MM.1S (cell line): Measurements from ENCODE around the gene PJA1.

Experiments
- DNase-seq: peaks from one replicate; pipeline ENCODE4 v3.0.0-alpha.2; 2015
- H2AFZ ChIP-seq: fragments of 300-600 bp; sonication (generic); 2 replicates; pipeline ENCODE4 v1.6.0; 2016; ENCODE audit warnings: antibody characterized with exemption, low read length
- H3F3A ChIP-seq: fragments of 300-600 bp; sonication (generic); 2 replicates; pipeline ENCODE4 v1.6.1; 2016; ENCODE audit warnings: mild to moderate bottlenecking, antibody characterized with exemption, low read length, moderate library complexity, mixed read lengths; ENCODE audit not compliant: insufficient read depth
- H3K27ac ChIP-seq: fragments of 300-600 bp; sonication (generic); 2 replicates; pipeline ENCODE4 v1.5.1; 2016; ENCODE audit warnings: mild to moderate bottlenecking, low read length
- H3K27me3 ChIP-seq: fragments of 300-600 bp; sonication (generic); replicated peaks from 2 replicates; pipeline ENCODE4 v1.6.0; 2016; ENCODE audit warnings: low read length; ENCODE audit not compliant: insufficient read depth
- H3K36me3 ChIP-seq: fragments of 300-600 bp; sonication (generic); replicated peaks from 2 replicates; pipeline ENCODE4 v1.6.1; 2016; ENCODE audit warnings: mild to moderate bottlenecking, low read length, mixed read lengths; ENCODE audit not compliant: insufficient read depth
- H3K4me1 ChIP-seq: fragments of 300-600 bp; sonication (generic); 2 replicates; pipeline ENCODE4 v1.6.1; 2016; ENCODE audit warnings: low read length, mixed read lengths
- H3K4me2 ChIP-seq: fragments of 300-600 bp; sonication (generic); 2 replicates; pipeline ENCODE4 v1.6.0; 2016; ENCODE audit warnings: low read depth, low read length
- H3K4me3 ChIP-seq: fragments of 300-600 bp; sonication (generic); 2 replicates; pipeline ENCODE4 v1.5.1; 2016; ENCODE audit warnings: low read length, mixed read lengths
- H3K79me2 ChIP-seq: fragments of 300-600 bp; sonication (generic); 2 replicates; pipeline ENCODE4 v1.6.1; 2016; ENCODE audit warnings: mixed run types, low read length, mixed read lengths
- H3K9ac ChIP-seq: fragments of 300-600 bp; sonication (generic); 2 replicates; pipeline ENCODE4 v1.6.1; 2016; ENCODE audit warnings: low read length, mixed read lengths
- H3K9me2 ChIP-seq: fragments of 300-600 bp; sonication (generic); replicated peaks from 2 replicates; pipeline ENCODE4 v1.6.1; 2016; ENCODE audit warnings: mild to moderate bottlenecking, low read length, mixed read lengths; ENCODE audit not compliant: insufficient read depth
- H3K9me3 ChIP-seq: fragments of 300-600 bp; sonication (generic); replicated peaks from 2 replicates; pipeline ENCODE4 v1.6.1; 2016; ENCODE audit warnings: mild to moderate bottlenecking, low read length, mixed read lengths; ENCODE audit not compliant: insufficient read depth
- H4K20me1 ChIP-seq: fragments of 300-600 bp; sonication (generic); 2 replicates; pipeline ENCODE4 v1.6.1; 2016; ENCODE audit warnings: mild to moderate bottlenecking, low read length, moderate library complexity, mixed read lengths; ENCODE audit not compliant: insufficient read depth
- CTCF ChIP-seq: fragments of 300-600 bp; sonication (generic); IDR thresholded peaks from 2 replicates; pipeline ENCODE4 v1.5.1; 2016; ENCODE audit warnings: antibody characterized with exemption, low read length, mixed read lengths
- EZH2 ChIP-seq: fragments of 300-600 bp; sonication (generic); optimal IDR thresholded peaks from 2 replicates; pipeline ENCODE3; 2017; ENCODE audit warnings: low read depth, mild to moderate bottlenecking, antibody characterized with exemption, low read length, mixed read lengths
- EZH2phosphoT487 ChIP-seq: fragments of 300-600 bp; sonication (generic); IDR thresholded peaks from 2 replicates; pipeline ENCODE4 v1.6.1; 2018; ENCODE audit warnings: antibody characterized with exemption, low read length

The PJA1 gene

GRCh38 chrX:69176053-69176452 lies 10.8 kb upstream of the PJA1 start:
- TF ChIP-seq EZH2phosphoT487 (no peak), CTCF (no peak), EZH2 (no peak)
- no peaks in the 10 kb centered on the region for H3F3A ChIP-seq
- H3K9me3 ChIP-seq = no peaks in the 10 kb centered on the region
- no peaks in the 10 kb centered on the region for H3K36me3 ChIP-seq
- H2AFZ ChIP-seq = no peak overlapping the region
- no peak overlapping the region for H3K27ac ChIP-seq
- no peaks in the 10 kb centered on the region for H4K20me1 ChIP-seq
- no peak overlapping the region for H3K9ac ChIP-seq
- no peaks in the 10 kb centered on the region for H3K9me2 ChIP-seq
- no peak overlapping the region for H3K4me3 ChIP-seq
- no peak overlapping the region for H3K4me2 ChIP-seq
- H3K27me3 ChIP-seq = no peaks in the 10 kb centered on the region
- no peaks in the 10 kb centered on the region for H3K79me2 ChIP-seq
- no peak for DNase-seq
- no peaks in the 10 kb centered on the region for H3K4me1 ChIP-seq

- Histone ChIP-seq H2AFZ (no peak overlapping the region), H3K9me2 (no peaks in the 10 kb centered on the region), H3K9me3 (no peaks in the 10 kb centered on the region), H3F3A (no peaks in the 10 kb centered on the region), H4K20me1 (no peaks in the 10 kb centered on the region), H3K27ac (no peak overlapping the region), H3K4me3 (no peak overlapping the region), H3K4me2 (no peak overlapping the region), H3K79me2 (no peaks in the 10 kb centered on the region), H3K27me3 (no peaks in the 10 kb centered on the region), H3K9ac (no peak overlapping the region), H3K36me3 (no peaks in the 10 kb centered on the region), H3K4me1 (no peaks in the 10 kb centered on the region)
- DNase-seq = no peak
- TF ChIP-seq EZH2 (no peak), CTCF (no peak), EZH2phosphoT487 (no peak)
Observed at GRCh38 chrX:69173906-69174305, 8.7 kb upstream of the PJA1 start.

GRCh38 chrX:69172937-69173336 lies 7.7 kb upstream of the PJA1 start:
- no peak for TF ChIP-seq EZH2phosphoT487
- TF ChIP-seq CTCF = no peak
- no peak for TF ChIP-seq EZH2
- no peaks in the 10 kb centered on the region for H3K4me1 ChIP-seq
- H3F3A ChIP-seq = no peaks in the 10 kb centered on the region

More at GRCh38 chrX:69172937-69173336, 7.7 kb upstream of the PJA1 start:
- no peaks in the 10 kb centered on the region for H3K9me2 ChIP-seq
- no peaks in the 10 kb centered on the region for H4K20me1 ChIP-seq
- no peak for DNase-seq
- no peak overlapping the region for H3K4me3 ChIP-seq
- no peaks in the 10 kb centered on the region for H3K36me3 ChIP-seq
- H3K79me2 ChIP-seq = no peaks in the 10 kb centered on the region
- no peak overlapping the region for H3K9ac ChIP-seq
- H3K27me3 ChIP-seq = no peaks in the 10 kb centered on the region
- H2AFZ ChIP-seq = no peak overlapping the region
- no peak overlapping the region for H3K4me2 ChIP-seq
- H3K27ac ChIP-seq = no peak overlapping the region
- H3K9me3 ChIP-seq = no peaks in the 10 kb centered on the region
